ENCODE results near the gene FGF6.
"Not testable (repeated sequence)": the region's sequence is repeated elsewhere in the genome, so short reads cannot be mapped to it uniquely, and the experiment has no call there.

FGF6 gene

GRCh38 chr12:4412056-4412455 is 33.6 kb downstream of the FGF6 start:
- no peak for DNase-seq (ENCODE audit: low spot score)
- Histone ChIP-seq H3K4me3 (no peak overlapping the region), H3K27ac (no peak overlapping the region)
- TF ChIP-seq, protein P1, sequence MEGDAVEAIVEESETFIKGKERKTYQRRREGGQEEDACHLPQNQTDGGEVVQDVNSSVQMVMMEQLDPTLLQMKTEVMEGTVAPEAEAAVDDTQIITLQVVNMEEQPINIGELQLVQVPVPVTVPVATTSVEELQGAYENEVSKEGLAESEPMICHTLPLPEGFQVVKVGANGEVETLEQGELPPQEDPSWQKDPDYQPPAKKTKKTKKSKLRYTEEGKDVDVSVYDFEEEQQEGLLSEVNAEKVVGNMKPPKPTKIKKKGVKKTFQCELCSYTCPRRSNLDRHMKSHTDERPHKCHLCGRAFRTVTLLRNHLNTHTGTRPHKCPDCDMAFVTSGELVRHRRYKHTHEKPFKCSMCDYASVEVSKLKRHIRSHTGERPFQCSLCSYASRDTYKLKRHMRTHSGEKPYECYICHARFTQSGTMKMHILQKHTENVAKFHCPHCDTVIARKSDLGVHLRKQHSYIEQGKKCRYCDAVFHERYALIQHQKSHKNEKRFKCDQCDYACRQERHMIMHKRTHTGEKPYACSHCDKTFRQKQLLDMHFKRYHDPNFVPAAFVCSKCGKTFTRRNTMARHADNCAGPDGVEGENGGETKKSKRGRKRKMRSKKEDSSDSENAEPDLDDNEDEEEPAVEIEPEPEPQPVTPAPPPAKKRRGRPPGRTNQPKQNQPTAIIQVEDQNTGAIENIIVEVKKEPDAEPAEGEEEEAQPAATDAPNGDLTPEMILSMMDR (IDR thresholded peaks at IDR 0.05), result no peak

DNA sequence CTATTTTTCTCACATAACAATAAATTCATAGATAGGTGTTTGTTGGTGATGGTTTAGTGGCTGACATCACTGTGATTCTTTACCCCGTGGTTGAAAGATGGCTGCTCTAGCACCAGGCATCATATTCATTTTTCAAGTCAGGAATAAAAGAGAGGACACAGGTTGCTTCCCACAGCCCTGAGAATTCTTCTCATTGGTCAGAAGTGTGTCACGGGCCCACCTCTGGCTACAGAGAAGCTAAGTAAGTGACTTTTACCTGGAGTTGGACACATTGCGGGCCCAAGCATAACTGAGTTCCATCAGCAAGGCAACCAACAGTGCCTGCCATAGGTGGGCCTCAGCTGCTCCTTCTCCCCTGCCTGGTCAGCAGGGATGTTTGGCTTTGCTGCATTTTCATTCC is 38.5 kb downstream of the FGF6 start:
- no peak for DNase-seq (ENCODE audit: low spot score)
- Histone ChIP-seq H3K4me3 (no peak overlapping the region), H3K27ac (no peak overlapping the region)
- TF ChIP-seq, protein P1 (IDR thresholded peaks at IDR 0.05), result no peak

- DNase-seq (ENCODE audit: low spot score), result peak; percentile 9
- not testable (repeated sequence) for H3K27ac ChIP-seq, H3K4me3 ChIP-seq
Observed at GRCh38 chr12:4404877-4405637, 40.6 kb downstream of the FGF6 start.

DNA sequence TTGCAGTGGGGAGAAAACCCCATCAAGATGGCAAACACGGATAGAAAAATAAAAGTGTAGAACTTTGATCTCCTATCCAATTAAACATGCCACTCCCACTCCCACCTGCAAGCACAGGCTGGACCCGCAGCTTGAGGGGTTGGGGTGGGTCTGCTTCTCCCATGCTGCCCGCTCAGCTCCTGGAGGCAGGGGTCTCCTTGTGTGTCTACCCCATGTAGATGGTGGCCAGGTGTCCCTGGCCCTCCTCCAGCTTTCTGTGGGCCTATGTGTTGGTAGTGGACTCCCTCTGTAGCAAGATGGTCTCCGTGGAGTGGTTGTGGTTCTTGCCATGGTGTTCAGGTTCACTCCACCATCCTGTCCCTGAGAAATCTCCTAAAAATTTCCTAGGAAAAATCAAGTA is 42.6 kb downstream of the FGF6 start:
- TF ChIP-seq, protein P1 (IDR thresholded peaks at IDR 0.05), result no peak
- Histone ChIP-seq H3K4me3 (no peak overlapping the region), H3K27ac (no peak overlapping the region)
- DNase-seq (ENCODE audit: low spot score), result peak; percentile 55

DNA sequence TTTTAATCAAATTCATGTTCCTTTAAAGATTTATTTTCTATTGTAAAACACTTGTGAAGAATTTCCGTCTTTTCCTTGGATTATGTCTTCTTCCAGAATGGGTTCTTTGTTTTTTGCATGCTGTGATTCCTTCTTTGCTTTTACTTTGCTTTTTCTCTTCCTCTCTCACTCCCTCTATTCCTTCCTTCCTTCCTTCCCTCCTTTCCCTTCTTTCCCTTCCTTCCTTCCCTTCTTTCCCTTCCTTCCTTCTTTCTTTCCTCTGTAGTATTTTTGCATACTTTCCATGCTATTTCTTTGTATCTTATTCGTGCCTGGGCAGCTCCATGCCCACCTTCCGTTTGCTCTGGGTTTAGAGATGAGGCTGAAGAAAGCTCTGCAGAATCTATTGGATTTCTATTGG is 44.5 kb downstream of the FGF6 start:
- Histone ChIP-seq H3K27ac (no peak overlapping the region), H3K4me3 (no peak overlapping the region)
- TF ChIP-seq, protein P1 (IDR thresholded peaks at IDR 0.05), result no peak
- DNase-seq (ENCODE audit: low spot score), result no peak

GRCh38 chr12:4395818-4396217 is 49.8 kb downstream of the FGF6 start:
- Histone ChIP-seq H3K27ac (no peak overlapping the region), H3K4me3 (no peak overlapping the region)
- DNase-seq (ENCODE audit: low spot score), result no peak
- TF ChIP-seq, protein P1 (IDR thresholded peaks at IDR 0.05), result no peak

DNA sequence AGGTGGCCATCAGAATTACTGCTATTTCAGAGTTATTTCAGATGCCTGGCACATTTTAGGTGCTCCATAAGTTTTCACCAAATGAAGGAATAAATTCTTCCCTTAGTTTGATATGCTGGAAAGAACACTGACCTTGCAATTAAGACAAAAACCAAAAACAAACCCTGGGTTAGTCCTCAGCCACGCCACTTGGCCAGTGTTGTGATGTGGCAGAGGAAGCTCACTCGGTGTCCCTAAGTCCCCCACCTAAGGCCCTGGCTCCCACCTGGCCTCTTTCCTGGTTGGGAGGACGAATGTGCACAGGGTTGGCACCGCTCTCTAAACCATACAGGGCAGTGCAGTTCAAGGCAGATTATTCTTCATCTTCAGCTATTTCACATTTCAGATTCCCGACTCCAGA is 52.4 kb downstream of the FGF6 start:
- no peak for DNase-seq (ENCODE audit: low spot score)
- H3K27ac ChIP-seq, result no peak overlapping the region
- TF ChIP-seq, protein P1 (IDR thresholded peaks at IDR 0.05), result no peak
- no peak overlapping the region for H3K4me3 ChIP-seq
